ENCODE data around the gene ABCB7. TPM values are rescaled to one million over a fixed set of nuclear protein-coding genes. Genes with fewer than 3 reads are reported as not detected.
"Not testable (repeated sequence)": the region's sequence is repeated elsewhere in the genome, so short reads cannot be mapped to it uniquely, and the experiment has no call there.

The ABCB7 gene
- total RNA-seq, 1 donor from 2014 or later, result 31.5 TPM

- no peak for TF ChIP-seq CTCF (conservative IDR thresholded peaks at IDR 0.05)
- DNase-seq (ENCODE audit: low read depth, low spot score), result no peak
- Mint-ChIP-seq H3K27me3 (ENCODE audit: low read depth) (no peaks in the 10 kb centered on the region), H3K4me1 (peaks cover 24% of the 10 kb centered on the region), H3K27ac (ENCODE audit: unreplicated experiment) (peak overlapping the region; percentile 13), H3K4me3 (no peak overlapping the region), H3K36me3 (ENCODE audit: low read depth) (peaks cover 32% of the 10 kb centered on the region), H3K9me3 (peaks cover 17% of the 10 kb centered on the region)
Observed at GRCh38 chrX:75132672-75133071, 23.4 kb downstream of the ABCB7 start.

- H3K27ac Mint-ChIP-seq (ENCODE audit: unreplicated experiment), result peak overlapping the region; percentile 81
- no peaks in the 10 kb centered on the region for H3K27me3 Mint-ChIP-seq (ENCODE audit: low read depth)
- H3K36me3 Mint-ChIP-seq (ENCODE audit: low read depth), result peaks cover 34% of the 10 kb centered on the region
- peak; percentile 26 for DNase-seq (ENCODE audit: low read depth, low spot score)
- H3K4me1 Mint-ChIP-seq, result peaks cover 24% of the 10 kb centered on the region
- TF ChIP-seq CTCF (conservative IDR thresholded peaks at IDR 0.05), result no peak
- peaks cover 20% of the 10 kb centered on the region for H3K9me3 Mint-ChIP-seq
- H3K4me3 Mint-ChIP-seq, result peak overlapping the region; percentile 47
Observed at GRCh38 chrX:75131973-75132627, 24.0 kb downstream of the ABCB7 start.

GRCh38 chrX:75129069-75129468, 27.0 kb downstream of the ABCB7 start:
- H3K4me3 Mint-ChIP-seq; H3K27me3 Mint-ChIP-seq (ENCODE audit: low read depth); DNase-seq (ENCODE audit: low read depth, low spot score); H3K27ac Mint-ChIP-seq (ENCODE audit: unreplicated experiment): not testable (repeated sequence)
- H3K4me1 Mint-ChIP-seq, result peaks cover 24% of the 10 kb centered on the region
- peaks cover 24% of the 10 kb centered on the region for H3K9me3 Mint-ChIP-seq
- H3K36me3 Mint-ChIP-seq (ENCODE audit: low read depth), result peaks cover 34% of the 10 kb centered on the region

GRCh38 chrX:75118296-75118695, 37.8 kb downstream of the ABCB7 start:
- H3K9me3 Mint-ChIP-seq, result peaks cover 12% of the 10 kb centered on the region

GRCh38 chrX:75115707-75116413, 40.2 kb downstream of the ABCB7 start:
- Mint-ChIP-seq H3K9me3 (peaks cover 7% of the 10 kb centered on the region), H3K27me3 (ENCODE audit: low read depth) (no peaks in the 10 kb centered on the region), H3K4me3 (no peak overlapping the region), H3K27ac (ENCODE audit: unreplicated experiment) (no peak overlapping the region), H3K36me3 (ENCODE audit: low read depth) (peaks cover 12% of the 10 kb centered on the region), H3K4me1 (no peaks in the 10 kb centered on the region)
- no peak for TF ChIP-seq CTCF (conservative IDR thresholded peaks at IDR 0.05)
- no peak for DNase-seq (ENCODE audit: low read depth, low spot score)

More at GRCh38 chrX:75118296-75118695, 37.8 kb downstream of the ABCB7 start:
- Mint-ChIP-seq H3K4me3 (no peak overlapping the region), H3K27ac (ENCODE audit: unreplicated experiment) (no peak overlapping the region), H3K27me3 (ENCODE audit: low read depth) (no peaks in the 10 kb centered on the region), H3K4me1 (no peaks in the 10 kb centered on the region), H3K36me3 (ENCODE audit: low read depth) (peaks cover 21% of the 10 kb centered on the region)
- DNase-seq (ENCODE audit: low read depth, low spot score), result no peak
- TF ChIP-seq CTCF (conservative IDR thresholded peaks at IDR 0.05), result no peak

- no peak overlapping the region for H3K4me3 Mint-ChIP-seq
- H3K9me3 Mint-ChIP-seq, result peaks cover 7% of the 10 kb centered on the region
- DNase-seq (ENCODE audit: low read depth, low spot score), result no peak
- H3K27me3 Mint-ChIP-seq (ENCODE audit: low read depth), result no peaks in the 10 kb centered on the region
- H3K36me3 Mint-ChIP-seq (ENCODE audit: low read depth), result peaks cover 12% of the 10 kb centered on the region
- no peaks in the 10 kb centered on the region for H3K4me1 Mint-ChIP-seq
- no peak for TF ChIP-seq CTCF (conservative IDR thresholded peaks at IDR 0.05)
- no peak overlapping the region for H3K27ac Mint-ChIP-seq (ENCODE audit: unreplicated experiment)
Observed at GRCh38 chrX:75114638-75115037, 41.4 kb downstream of the ABCB7 start.

Data from neural crest cell (in vitro differentiated cells).